Measurements from ENCODE around the gene SOX11.
"Not testable (repeated sequence)": the region's sequence is repeated elsewhere in the genome, so short reads cannot be mapped to it uniquely, and the experiment has no call there.

SOX11 gene

DNA sequence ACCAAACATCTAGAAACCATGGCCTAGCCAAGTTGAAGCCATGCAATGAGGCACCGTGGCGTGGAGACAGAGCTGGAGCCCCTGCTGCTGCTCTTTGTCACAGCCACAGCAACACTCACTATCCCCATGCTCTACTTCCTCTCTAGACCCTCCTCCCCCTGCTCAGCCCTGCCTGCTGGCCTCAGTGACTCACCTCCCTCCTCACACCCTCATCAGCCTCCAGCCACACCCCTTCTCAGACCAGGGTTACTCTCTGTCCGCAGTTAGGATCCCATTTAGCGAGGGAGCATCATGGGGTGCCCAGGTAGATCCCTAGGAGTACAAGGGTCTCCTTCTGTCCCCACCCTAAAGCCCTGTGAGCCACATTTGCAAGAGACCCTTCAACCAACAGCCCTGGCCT, 25.4 kb upstream of the SOX11 start:
- DNase-seq (ENCODE audit: extremely low read depth, low read depth): no peak
- TF ChIP-seq, protein P1, sequence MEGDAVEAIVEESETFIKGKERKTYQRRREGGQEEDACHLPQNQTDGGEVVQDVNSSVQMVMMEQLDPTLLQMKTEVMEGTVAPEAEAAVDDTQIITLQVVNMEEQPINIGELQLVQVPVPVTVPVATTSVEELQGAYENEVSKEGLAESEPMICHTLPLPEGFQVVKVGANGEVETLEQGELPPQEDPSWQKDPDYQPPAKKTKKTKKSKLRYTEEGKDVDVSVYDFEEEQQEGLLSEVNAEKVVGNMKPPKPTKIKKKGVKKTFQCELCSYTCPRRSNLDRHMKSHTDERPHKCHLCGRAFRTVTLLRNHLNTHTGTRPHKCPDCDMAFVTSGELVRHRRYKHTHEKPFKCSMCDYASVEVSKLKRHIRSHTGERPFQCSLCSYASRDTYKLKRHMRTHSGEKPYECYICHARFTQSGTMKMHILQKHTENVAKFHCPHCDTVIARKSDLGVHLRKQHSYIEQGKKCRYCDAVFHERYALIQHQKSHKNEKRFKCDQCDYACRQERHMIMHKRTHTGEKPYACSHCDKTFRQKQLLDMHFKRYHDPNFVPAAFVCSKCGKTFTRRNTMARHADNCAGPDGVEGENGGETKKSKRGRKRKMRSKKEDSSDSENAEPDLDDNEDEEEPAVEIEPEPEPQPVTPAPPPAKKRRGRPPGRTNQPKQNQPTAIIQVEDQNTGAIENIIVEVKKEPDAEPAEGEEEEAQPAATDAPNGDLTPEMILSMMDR (IDR thresholded peaks at IDR 0.05; ENCODE audit: low read depth, low read length): no peak

DNA sequence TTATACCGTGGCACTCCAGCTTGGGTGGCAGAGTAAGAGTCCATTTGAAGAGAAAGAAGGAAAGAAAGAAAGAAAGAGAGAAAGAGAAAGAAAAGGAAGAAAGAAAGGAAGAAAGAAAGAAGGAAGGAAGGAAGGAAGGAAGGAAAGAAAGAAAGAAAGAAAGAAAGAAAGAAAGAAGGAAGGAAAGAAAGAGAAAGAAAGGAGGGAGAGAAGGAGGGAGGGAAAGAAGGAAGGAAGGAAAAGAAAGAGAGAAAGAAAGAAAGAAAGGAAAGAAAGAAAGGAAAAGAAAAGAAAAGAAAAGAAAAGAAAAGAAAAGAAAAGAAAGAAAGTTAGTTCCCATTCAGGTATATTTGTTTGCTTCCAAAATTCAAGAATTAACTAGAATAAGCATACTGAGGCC, 24.5 kb upstream of the SOX11 start:
- DNase-seq (ENCODE audit: extremely low read depth, low read depth): not testable (repeated sequence)

DNA sequence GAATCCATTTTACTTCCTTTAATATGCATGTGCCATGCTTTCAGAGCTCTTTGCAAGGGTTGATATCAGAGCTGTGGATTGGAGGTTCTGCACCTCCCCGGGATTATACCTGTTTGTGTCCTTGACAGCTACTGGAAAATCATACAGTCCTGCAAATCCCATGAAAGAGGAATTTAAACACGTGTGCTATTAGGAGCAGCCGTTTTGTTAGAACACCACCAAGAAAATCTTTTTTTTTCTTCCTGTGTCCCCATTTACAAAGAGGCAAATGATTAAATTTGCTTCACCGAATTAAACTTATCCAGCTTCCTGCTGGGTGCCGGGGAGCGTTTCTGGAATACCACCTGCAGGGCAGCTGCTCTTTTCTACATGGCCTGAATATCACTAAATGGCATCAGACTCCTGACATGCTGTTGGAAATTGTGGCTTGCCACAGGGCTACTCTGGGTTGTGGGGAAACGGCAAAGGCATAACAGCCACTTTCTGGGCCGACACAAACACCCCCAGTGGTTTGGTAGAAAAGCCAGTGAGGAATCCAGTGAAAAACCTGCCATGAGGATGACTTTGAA, 23.4 kb upstream of the SOX11 start:
- TF ChIP-seq, protein P1 (IDR thresholded peaks at IDR 0.05; ENCODE audit: low read depth, low read length): no peak
- DNase-seq (ENCODE audit: extremely low read depth, low read depth): no peak

DNA sequence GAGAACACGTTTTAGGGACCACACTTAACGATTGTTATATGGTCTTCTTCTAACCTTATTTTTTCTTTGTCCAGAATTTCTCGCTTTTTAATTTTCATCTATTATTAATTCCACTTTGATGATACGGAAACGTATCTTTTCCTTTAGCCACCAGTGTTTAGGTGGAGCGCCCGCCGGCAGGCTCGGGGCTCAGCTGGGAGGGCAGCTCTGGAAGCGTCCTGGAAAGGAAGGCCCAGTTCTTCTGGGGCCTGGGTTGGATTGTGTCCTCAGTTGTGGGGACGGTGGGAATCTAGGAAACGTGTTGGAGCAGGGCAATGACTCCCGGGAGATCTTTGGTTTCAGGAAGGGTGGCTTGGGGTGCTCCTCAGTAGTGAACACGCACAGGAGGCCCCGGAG, 19.4 kb upstream of the SOX11 start:
- no peak for DNase-seq (ENCODE audit: extremely low read depth, low read depth)

DNA sequence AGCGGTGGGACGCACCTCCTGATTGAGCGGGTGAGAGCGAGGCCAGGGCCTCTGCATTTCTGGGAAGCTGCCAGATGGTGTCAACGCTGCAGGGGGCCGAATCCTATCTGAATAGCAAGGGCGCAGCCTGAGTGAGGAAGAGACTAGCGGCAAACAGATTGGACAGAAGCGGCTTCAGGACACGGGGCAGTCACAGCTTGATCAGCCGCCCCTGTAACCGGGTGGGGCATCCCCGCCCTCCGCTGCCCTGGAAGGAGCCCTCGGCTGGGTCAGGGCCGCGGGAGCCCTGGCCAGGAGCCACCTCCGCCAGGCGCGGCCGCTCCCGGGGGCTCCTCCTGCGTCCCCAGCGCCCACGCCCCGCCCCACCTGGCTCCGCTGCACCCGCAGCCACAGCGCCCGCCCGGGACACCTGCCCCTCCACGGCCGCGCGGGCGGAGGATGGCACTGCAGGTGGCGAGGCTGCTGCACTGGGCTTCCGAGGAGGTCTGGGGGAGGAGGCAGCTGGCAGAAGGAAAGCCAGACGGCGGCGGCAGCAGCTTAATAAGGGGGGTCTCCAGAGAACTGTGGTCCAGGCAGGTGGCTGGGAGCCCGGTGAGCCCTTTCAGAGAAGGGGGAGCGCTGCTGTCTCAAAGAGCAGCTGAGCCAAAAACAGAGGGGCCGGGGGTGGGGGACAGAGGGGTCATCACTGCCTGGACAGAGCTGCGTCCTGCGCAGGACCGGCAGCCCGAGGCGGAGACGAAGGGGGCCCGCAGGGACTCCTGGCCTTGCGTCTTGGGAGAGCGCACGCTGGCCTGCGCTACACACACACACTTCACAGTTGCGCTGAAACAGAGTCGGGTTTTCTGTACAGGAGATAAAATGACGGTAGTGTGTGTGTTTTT, 18.8 kb upstream of the SOX11 start:
- no peak for DNase-seq (ENCODE audit: extremely low read depth, low read depth)
- TF ChIP-seq, protein P1 (IDR thresholded peaks at IDR 0.05; ENCODE audit: low read depth, low read length): no peak

More for the DNA sequence above, 19.4 kb upstream of the SOX11 start:
- TF ChIP-seq, protein P1 (IDR thresholded peaks at IDR 0.05; ENCODE audit: low read depth, low read length): no peak

DNA sequence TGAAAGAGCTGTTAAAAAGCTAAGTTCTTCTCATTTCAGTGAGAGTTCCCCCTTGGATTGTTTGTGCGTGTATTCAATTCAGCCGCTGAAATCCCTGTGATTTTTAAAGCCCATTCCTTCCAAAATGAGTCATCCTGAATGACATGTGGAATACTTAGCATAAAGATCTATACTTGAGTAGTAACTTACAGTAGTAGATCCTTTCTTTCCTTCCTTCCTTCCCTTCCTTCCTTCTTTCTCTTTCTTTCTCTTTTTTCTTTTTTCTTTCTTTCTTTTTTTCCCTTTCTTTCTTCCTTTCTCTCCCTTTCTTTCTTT, 18.2 kb upstream of the SOX11 start:
- no peak for DNase-seq (ENCODE audit: extremely low read depth, low read depth)
- TF ChIP-seq, protein P1 (IDR thresholded peaks at IDR 0.05; ENCODE audit: low read depth, low read length): no peak

DNA sequence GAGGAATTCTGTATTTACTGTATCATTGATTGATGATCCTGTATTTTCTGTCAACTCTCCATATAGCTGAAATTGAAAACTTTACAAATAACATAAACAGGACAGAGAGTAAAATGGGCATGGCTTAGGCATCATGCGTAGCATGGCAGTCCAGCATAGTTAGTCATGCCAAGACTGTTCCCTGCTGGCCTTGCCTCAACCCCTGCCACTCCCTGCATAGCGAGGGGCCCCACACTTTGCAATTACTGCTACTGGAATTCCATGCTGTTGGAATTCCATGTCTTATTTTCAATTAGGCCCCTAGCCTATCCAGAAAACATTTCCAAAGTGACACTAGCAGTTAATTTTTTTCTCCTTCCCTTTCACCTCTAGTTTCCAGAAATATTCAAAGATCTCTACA, 15.1 kb upstream of the SOX11 start:
- DNase-seq (ENCODE audit: extremely low read depth, low read depth): no peak
- TF ChIP-seq, protein P1 (IDR thresholded peaks at IDR 0.05; ENCODE audit: low read depth, low read length): no peak
